HPDE6-E6E7 (cell line): ENCODE data around the gene FBLN2.

ENCODE experiments used
- DNase-seq: peaks from one replicate; pipeline ENCODE4 v3.0.0; 2011; ENCODE audit warnings: missing footprints; ENCODE audit errors: extremely low spot score

FBLN2 gene

DNA sequence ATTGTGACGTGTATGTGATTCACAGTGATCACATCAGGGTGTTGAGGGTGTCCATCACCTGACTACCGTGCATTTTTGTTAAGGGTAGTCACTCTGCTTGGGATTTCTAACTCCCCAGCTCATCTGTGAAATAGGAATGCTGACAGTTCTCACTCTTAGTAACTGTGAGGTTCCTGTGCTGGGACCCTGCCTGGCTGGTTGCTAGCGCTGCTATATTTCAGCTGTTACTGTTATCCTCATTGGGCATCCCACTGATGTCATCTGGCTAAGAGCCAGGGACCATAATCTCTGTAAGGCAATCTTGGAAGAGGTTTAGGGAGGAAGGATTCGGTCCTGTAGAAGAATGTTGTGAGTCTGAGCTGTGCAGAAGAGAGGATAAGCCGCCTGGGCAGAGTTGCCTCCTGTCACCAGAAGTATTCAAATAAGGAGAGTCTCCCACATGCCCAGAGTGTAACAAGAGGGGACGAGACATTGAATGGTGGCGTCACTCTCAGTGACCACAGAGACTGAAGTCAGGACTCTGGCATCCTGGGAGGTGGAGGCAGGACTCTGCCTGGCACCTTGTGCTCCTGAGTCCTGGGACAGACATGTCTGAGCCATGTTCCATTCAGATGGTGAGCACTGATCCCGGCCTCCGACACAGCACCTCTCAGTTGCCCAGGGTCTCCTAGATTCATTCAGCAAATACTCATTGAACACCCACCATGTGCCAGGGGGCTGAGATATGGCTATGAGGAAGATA lies 52.2 kb downstream of the FBLN2 start:
- DNase-seq = peak; percentile 80

DNA sequence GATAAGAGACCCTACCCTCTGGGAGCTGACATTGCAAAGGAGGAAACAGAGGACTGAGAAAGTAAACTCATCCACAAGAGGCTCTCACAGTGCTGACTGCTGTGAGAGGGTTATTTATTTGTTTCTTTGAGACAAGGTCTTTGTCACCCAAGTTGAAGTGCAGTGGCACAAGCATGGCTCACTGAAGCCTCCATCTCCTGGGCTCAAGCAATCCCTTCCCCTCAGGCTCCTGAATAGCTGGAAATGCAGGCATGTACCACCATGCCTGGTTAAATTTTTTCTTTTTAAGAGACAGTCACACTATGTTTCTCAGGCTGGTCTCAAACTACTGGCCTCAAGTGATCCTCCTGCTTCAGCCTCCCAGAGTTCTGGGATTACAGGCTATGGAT lies 52.8 kb downstream of the FBLN2 start:
- DNase-seq = no peak

DNA sequence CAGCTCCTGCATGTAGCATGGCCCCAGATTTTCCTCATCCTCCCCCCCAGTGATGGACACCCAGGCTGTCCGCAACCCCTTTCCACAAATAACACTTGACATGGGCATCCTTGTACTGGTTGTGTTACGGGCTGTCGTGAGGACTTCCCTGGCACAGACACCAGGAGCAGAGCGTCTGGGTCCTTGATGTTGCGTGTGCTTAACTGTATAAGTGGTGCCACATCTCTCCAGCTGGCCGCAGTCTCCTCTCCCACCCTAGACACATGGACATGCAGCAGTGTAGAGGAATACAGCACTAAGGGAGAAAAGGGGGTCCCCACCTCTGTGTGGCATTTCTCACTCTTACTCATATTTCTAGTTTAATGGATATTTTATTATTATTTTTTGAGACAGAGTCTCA lies 56.6 kb downstream of the FBLN2 start:
- no peak for DNase-seq

DNA sequence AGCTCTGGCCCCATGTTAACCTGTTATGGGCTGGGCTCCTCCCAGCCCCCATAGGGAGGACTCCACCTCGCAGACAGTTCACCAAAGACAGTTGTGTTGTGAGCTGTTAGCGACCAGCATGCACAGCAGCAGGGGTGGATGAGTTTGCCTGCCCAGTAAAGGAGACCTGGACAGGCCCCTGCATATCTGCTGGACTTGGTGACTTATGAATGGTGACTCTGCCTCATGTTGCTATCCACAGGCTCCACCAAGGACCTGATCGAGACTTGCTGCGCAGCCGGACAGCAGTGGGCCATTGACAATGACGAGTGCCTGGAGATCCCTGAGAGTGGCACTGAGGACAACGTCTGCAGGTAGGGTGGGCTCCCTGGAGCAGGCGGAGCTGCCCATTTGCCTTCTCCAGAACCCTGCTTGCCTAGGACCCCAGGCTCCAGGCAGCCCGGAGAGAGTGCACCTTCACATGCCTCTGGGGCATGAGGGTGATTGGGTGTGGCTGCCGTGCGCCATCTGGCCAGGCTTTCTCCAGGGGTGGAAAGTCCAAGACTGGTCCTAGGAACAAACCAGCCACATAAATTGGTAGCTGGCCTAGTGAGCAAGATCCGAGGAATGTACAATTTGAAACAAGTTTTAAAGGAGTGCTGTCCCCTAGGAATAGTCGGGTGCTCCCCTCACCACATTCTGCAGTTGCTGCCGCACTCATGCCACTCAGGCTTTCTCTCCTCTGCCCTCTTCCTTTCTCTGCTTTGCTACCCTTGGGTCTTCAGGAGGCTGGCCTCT lies 59.1 kb downstream of the FBLN2 start:
- no peak for DNase-seq

DNA sequence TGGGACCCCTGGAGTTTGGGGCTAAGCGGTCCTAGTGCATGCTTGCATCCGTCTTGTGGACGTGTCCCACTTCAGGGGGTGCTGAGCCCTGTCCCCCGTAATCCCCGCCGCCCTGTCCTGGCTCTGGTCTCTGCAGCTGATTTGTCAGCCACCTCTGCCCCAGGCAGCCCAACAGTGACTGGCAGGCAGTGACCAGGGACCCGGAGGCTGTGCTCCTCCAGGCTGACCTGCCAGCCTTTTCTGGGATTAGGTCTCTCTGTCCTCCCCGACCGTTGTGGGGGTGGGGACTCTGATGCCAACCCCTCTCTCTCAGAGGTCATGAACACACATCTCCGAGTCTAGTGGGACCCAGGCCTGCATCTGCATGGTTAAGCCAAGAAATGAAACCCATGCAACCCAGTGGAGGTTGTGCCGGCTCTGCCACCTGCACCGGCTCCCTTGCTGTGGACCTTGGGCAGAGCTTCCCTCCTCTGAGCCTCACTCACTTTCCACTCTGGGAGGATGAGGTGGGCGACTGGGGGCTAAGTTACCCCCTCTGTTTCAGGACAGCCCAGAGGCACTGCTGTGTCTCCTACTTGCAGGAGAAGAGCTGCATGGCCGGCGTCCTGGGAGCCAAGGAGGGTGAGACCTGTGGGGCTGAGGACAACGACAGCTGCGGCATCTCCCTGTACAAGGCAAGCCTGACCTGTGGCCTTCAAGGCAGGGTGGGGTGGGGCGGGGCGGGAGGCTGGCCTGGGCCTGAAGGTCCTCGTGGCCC lies 60.2 kb downstream of the FBLN2 start:
- DNase-seq = no peak

DNA sequence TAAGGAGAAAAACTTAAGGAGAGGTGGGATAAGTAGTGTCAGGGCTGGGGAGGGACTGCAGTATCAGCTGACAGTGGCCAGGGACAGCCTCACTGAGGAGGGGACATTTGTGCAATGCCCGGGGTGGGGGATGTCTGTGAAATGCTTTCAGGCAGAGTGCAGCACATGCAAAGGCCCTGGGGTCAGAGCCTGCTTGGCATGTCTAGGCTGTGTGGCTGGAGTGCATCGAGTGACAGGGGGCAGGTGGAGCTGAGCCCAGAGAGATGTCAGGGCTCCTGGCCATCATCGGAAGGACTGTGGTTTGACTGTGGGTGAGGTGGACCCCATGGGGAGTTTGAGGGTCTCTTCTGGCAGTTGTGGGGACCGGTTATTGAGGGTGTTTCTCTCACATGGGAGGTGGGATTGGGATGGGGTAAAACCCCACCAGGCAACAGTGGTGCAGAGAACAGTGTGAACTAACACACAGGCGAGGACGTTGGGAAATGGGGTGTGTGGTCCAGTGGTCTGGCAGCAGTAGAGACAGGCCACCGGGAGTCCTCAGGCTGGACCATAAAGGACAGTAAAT lies 61.2 kb downstream of the FBLN2 start:
- DNase-seq = no peak

DNA sequence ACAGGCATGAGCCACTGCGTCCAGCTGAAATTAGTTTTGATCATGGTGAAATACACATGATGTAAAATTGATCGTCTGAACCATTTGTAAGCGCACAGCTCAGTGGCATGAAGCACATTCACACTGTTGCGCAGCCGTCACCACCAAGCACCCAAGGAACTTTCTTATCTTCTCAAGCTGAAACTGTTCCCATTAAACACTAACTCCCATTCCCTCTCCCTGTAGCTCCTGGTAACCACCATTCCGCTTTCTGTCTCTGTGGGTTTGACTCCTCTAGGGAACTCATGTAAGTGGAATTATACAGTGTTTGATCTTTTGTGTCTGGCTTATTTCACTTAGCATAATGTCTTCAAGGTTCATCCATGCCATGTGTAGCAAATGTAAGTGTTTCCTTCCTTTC lies 62.3 kb downstream of the FBLN2 start:
- DNase-seq = no peak

DNA sequence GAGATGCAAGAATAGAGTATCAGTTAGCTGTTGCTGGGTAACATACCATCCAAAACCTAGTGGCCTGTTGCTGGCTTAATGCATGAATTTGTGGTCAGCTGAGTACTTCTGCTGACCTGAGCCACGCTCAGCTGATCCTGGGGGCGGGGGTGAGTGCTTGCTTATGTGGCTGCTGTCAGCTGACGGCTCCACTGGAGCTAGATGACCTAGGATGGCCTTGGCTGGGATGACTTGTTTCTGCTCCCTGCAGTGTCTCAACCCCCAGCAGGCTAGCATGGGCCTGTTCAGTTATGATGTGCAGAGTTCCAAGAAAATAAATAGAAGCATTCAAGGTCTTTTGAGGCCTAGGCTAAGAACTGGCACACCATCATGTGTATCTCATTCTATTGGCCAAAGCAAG lies 63.9 kb downstream of the FBLN2 start:
- DNase-seq = no peak

DNA sequence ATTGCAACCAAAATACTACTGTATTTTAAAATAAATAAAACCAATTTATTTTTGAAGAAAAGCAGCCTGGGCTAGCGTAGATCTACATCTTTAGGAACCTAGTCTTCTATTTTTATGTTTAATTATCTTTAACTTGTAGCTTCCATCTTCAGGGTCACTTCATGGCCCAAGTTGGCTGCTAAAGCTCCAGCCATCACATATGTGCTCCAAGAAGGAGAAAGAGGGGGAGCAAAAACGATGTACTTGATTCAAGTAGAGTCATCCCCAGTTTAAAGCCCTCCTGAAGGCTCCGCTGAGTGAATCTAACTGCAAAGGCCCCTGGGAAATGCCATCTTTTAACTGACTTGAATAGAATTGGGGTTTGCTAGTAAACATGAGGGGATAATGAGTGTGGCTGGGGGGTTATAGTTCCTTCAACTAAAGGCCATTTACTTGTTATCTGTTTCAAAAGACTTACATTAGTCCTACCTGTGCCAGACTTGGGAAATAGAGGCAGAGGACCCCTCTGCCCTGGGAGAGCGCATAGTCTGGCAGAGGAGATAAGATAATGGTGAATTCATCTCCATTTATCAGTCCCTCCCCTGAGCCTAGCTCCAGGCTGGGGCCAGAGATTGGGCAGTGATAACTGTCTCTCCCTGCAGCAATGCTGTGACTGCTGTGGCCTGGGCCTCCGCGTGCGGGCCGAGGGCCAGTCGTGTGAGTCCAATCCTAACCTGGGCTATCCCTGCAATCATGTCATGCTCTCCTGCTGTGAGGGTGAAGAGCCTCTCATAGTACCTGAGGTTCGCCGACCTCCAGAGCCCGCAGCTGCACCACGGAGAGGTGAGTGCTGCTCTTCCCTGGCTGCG lies 64.6 kb downstream of the FBLN2 start:
- no peak for DNase-seq

DNA sequence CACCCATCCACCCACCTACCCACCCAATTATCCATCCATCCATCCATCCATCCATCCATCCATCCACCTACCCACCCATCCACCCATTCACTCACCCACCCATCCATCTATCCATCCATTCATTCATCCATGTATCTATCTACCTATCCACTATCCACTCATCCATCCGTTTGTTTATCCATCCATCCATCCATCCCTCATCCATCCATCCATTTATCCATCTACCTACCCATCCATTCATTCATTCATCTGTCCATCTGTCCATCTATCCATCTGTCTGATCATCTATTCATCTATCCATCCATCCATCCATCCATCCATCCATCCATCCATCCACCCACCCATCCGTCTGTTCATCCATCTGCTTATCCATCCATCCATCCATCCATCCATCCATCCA lies 65.7 kb downstream of the FBLN2 start:
- no peak for DNase-seq

DNA sequence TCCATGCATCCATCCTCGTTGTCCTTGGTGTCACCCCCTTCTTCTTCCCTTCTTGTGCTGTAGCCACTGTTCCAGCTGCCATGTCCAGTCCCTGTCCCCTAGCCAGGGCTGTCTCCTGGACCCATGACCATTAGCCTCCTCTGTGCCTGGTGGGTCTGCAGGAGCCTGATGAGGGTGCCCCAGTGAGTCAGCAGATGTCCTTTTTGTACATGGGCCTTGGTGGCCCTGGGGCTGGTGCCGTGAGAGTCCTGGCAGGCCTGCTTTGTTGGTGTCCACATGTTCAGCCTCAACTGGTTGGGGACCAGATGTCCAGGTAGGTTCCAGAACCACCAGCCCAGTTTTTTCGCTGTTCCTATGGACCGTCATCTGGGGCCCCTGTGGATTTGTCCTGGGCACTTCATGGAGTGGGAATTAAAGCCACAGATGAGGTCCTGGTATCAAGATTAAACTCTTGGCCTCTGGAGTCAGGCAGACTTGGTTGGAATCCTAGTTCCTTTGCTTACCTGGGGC lies 66.1 kb downstream of the FBLN2 start:
- DNase-seq = no peak

DNA sequence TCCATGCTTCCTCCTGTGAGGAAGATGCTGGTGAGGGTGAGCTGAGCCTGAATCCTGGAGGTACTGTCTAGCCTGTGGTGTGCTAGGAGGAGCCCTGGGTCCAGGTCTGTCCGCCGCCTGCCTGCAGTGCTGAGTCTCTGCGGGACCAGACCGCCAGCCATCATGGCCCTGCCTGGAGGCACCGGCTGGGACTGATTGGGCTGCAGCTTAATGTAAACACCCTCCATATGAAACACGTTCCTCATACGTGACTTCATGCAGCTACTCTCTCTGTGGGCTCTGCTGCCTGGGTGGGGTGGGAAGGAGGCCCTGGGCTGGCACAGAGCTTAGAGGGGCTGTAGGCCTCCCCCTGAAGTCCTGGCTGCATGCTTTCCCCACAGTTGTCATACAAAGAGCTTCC lies 67.4 kb downstream of the FBLN2 start:
- no peak for DNase-seq

DNA sequence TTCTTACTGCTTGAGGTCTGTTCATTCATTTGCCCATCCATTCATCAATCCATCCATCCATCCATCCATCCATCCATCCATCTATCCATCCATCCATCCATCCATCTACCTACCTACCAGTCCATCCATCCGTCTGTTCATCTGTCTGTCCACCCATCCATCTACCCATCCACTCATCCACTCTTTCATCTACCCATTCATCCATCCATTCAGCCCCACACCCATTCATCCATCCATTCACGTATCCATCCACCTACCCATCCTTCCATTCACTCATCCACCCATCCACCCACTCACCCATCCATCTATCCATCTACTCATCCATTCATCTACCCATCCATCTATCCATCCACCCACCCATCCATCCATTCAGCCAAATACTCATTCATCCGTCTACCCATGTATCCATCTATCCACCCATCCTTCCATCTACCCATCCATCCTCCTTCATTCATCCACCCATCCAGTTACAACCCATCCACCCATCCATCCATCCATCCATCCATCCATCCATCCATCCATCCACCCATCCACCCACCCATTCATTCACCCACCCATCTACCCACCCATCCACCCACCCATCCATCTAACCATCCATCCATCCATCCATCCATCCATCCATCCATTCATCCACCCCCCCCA lies 68.3 kb downstream of the FBLN2 start:
- no peak for DNase-seq

DNA sequence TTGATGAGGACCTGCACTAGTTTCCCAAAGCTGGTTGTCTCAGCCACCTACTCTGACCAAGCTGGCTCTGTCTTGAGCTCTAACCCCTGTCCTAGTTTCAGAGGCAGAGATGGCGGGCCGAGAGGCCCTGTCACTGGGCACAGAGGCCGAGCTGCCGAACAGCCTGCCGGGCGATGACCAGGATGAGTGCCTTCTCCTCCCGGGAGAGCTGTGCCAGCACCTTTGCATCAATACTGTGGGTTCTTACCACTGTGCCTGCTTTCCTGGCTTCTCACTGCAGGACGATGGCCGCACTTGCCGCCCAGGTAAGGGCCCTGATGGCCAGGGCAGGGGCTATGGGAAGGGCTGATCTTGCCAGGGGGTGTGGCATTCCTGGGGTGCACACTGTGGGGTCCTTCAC lies 69.1 kb downstream of the FBLN2 start:
- no peak for DNase-seq

DNA sequence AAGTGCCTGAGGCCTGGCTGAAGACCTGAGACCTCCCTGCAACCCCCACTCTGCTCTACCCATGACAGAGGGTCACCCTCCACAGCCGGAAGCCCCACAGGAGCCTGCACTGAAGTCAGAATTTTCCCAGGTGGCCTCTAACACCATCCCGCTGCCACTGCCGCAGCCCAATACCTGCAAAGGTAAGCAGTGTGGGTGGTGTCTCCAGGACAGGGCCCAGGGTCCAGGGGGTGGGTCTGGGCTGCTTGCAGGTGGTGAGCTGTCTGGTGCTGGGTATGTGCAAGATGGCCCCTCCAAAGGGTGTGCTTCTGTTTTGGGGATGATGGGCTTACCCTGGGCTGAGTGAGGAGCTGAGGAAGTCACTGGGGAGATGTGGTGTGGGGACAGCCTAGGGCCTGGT lies 69.9 kb downstream of the FBLN2 start:
- DNase-seq = no peak

DNA sequence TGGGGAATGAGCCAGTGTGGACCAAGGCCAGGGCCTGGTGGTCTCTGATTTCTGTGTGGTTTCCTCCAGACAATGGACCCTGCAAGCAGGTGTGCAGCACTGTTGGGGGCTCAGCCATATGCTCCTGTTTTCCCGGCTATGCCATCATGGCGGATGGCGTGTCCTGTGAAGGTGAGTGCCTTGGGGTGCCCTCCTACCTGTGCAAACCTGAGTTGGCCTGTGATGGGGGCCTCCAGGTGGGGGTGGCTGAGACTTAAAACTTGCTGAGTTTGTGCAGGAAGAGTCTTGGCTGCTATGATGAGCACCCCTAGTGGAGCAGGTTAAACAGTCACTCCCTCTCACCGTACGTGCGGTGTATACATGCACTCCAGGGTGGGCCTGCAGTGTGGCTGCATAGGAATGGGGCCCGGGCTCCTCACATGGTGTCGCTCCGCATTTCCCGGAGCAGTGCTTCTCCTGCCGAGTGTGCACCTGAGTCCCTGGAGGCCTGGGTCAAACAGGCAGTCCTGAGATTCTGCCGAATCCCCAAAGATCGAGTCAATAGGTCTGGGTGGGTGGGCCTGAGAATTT lies 70.8 kb downstream of the FBLN2 start:
- DNase-seq = no peak

DNA sequence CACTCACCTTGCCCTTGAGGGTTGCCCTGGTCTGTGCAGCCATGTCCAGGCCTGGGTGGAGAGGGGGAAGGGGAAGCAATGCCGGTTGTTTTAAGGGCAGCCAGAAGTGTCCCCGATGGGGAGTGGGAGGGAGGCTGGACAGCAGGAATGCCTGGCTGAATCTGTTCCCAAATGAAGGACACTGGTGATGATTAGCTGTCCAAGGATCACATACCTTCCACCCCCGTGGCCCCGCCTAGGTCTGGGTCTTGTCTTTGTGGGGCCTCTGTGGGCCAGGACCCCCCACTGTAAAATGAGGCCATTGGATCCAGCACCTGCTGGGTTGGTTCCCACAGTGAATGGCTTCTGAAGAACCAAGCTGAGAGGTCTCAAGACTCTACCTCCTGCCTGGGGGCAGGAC lies 71.4 kb downstream of the FBLN2 start:
- DNase-seq = no peak

DNA sequence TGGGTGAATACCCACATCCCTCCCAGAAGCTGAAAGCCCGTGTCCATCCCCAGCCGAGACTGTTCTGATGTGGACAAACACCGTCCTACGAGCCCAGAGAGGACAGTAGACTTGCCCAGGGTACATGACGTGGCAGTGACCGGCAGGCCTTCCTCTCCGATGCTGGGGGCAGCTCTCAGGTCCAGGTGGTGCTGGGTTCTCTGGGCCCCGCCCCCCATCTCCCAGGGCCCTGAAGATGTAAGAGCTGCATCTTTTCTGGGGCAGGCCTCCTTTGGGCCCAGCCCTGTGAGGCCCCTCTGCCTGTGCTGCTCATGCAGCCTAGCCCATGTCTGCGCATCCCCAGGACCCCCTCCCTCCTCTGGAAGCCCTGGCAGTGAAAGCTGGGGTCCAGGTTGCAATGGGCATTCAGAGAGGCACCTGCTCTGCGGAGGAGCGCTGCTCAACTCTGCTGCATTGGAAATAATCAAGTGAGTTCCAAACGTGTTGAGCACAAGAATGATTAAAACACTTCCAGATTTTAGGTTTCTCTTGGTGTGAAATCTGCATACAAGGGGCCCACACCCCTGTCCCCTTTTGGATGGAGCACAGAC lies 71.9 kb downstream of the FBLN2 start:
- no peak for DNase-seq

DNA sequence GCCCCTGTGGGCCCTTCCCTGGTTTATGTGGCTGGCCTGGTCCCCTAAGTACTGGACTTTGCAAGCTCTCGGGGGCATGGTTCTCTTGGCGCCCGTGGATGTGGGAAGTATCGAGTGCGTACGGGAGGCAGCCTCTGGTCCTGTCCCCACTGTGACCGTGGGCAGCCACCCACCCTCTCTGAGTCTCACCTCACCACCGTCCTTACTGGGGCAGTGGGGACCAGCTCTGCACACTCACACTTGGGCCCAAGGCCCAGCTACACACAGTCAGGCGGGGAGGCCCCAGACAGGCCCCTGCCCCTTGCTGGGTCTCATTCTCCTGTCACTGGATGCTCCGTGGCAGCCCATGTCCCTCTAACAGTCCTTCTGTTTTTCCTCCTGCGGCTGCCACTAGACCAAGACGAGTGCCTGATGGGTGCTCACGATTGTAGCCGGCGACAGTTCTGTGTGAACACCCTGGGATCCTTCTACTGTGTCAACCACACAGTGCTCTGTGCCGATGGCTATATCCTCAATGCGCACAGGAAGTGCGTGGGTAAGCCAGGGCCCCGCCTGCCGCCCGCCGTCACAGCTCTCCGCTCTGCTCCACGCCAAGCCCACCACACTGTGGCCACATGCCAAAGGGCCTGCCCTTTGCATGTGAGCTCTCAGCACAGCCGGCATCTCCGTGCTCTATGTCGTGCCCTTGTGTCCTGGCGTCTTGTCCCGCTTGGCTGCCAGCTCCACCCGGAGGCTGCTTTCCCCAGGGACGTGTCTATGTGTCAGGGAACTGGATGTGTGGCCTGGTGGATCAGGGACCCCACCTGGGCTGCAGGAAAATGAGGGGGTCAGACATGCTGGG lies 72.7 kb downstream of the FBLN2 start:
- no peak for DNase-seq
